ENCODE measurements around the gene CYP1A2. TPM values are rescaled to one million over a fixed set of nuclear protein-coding genes. Genes with fewer than 3 reads are reported as not detected.

The CYP1A2 gene
- total RNA-seq, 1 experiment from 2014 or later = not detected

DNA sequence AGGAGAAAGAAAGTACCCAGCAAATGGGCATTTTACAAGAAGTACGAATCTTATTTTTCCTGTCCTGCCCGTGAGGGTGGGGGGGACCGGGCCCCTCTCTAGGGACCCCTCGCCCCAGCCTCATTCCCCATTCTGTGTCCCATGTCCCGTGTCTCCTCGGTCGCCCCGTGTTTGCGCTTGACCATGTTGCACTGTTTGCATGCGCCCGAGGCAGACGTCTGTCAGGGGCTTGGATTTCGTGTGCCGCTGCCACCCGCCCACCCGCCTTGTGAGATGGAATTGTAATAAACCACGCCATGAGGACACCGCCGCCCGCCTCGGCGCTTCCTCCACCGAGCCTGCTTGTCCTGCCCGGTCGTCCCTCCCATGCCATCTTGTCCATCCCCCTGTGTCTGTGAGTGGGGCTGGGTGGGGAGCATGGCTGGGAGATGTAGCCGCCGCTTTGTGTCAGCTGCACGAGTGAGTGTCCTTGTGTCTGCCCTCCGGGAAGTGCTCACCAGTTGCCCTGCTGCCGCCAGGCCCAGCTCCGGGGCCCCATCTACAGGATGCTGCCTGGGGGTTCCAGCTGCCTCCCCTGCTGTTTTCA is 54.3 kb downstream of the CYP1A2 start:
- no peak for DNase-seq (ENCODE audit: low spot score)

- DNase-seq (ENCODE audit: low spot score) = no peak
Observed at GRCh38 chr15:74804935-74805334, 56.3 kb downstream of the CYP1A2 start.

Other genes with a start within 250 kb of the CYP1A2 start
- gene ARID3B, start 207.6 kb upstream of the CYP1A2 start, total RNA-seq (2014; rRNA removed; shearing (Covaris generic)) = 1.5 and 1.7 TPM in 2 replicates
- gene CLK3, start 133.0 kb upstream of the CYP1A2 start, total RNA-seq (2014; rRNA removed; shearing (Covaris generic)) = 31.9 and 40.0 TPM in 2 replicates
- gene EDC3, start 52.8 kb upstream of the CYP1A2 start, total RNA-seq (2014; rRNA removed; shearing (Covaris generic)) = 5.8 and 7.1 TPM in 2 replicates
- 0.17 and 0.22 TPM in 2 replicates for gene CYP1A1, start 23.3 kb upstream of the CYP1A2 start, total RNA-seq (2014; rRNA removed; shearing (Covaris generic))
- gene CSK, start 33.2 kb downstream of the CYP1A2 start, total RNA-seq (2014; rRNA removed; shearing (Covaris generic)) = 28.3 and 29.8 TPM in 2 replicates
- not detected in 2 replicates for gene LMAN1L, start 64.0 kb downstream of the CYP1A2 start, total RNA-seq (2014; rRNA removed; shearing (Covaris generic))
- not detected in 2 replicates for gene CPLX3, start 77.8 kb downstream of the CYP1A2 start, total RNA-seq (2014; rRNA removed; shearing (Covaris generic))
- gene ULK3, start 94.3 kb downstream of the CYP1A2 start, total RNA-seq (2014; rRNA removed; shearing (Covaris generic)) = 35.9 and 40.1 TPM in 2 replicates
- 36.1 and 39.7 TPM in 2 replicates for gene SCAMP2, start 124.5 kb downstream of the CYP1A2 start, total RNA-seq (2014; rRNA removed; shearing (Covaris generic))
- 48.5 and 50.3 TPM in 2 replicates for gene MPI, start 141.2 kb downstream of the CYP1A2 start, total RNA-seq (2014; rRNA removed; shearing (Covaris generic))
- gene FAM219B, start 158.0 kb downstream of the CYP1A2 start, total RNA-seq (2014; rRNA removed; shearing (Covaris generic)) = 26.6 and 28.6 TPM in 2 replicates
- 124 and 129 TPM in 2 replicates for gene COX5A, start 189.2 kb downstream of the CYP1A2 start, total RNA-seq (2014; rRNA removed; shearing (Covaris generic))
- 1.1 and 1.5 TPM in 2 replicates for gene RPP25, start 207.9 kb downstream of the CYP1A2 start, total RNA-seq (2014; rRNA removed; shearing (Covaris generic))
- gene SCAMP5, start 246.7 kb downstream of the CYP1A2 start, total RNA-seq (2014; rRNA removed; shearing (Covaris generic)) = 4.7 and 5.9 TPM in 2 replicates